HUES64 (cell line): ENCODE data around the gene STAP2.
"Not testable (repeated sequence)": the region's sequence is repeated elsewhere in the genome, so short reads cannot be mapped to it uniquely, and the experiment has no call there.

Experiments
- H3K27ac ChIP-seq: 2 replicates; pipeline ENCODE4 v1.7.0; 2013; ENCODE audit warnings: low read depth, low read length, inconsistent platforms
- H3K27me3 ChIP-seq: 2 replicates; pipeline ENCODE4 v1.6.1; 2013; ENCODE audit warnings: mild to moderate bottlenecking, low read length; ENCODE audit not compliant: insufficient read depth
- H3K36me3 ChIP-seq: 2 replicates; pipeline ENCODE4 v1.6.1; 2013; ENCODE audit warnings: mild to moderate bottlenecking, low read length; ENCODE audit not compliant: insufficient read depth
- H3K4me1 ChIP-seq: 2 replicates; pipeline ENCODE4 v1.6.1; 2013; ENCODE audit warnings: mild to moderate bottlenecking, low read length, moderate library complexity; ENCODE audit not compliant: insufficient read depth
- H3K4me3 ChIP-seq: 2 replicates; pipeline ENCODE4 v1.5.1; 2013; ENCODE audit warnings: mild to moderate bottlenecking, low read length, moderate library complexity
- H3K9ac ChIP-seq: 2 replicates; pipeline ENCODE4 v1.6.1; 2013; ENCODE audit warnings: mild to moderate bottlenecking, low read depth, low read length
- H3K9me3 ChIP-seq: 2 replicates; pipeline ENCODE4 v1.6.1; 2013; ENCODE audit warnings: low read depth, low read length; ENCODE audit not compliant: insufficient read depth
- WGBS: fragments of 150-250, 120-280 bp; methylation state at CpG from one replicate; pipeline ENCODE4 v1.1.7; 2013; ENCODE audit warnings: missing lambda C conversion rate; 5-methylcytosine and 5-hydroxymethylcytosine counted together

STAP2 gene

GRCh38 chr19:4334929-4335570 lies 3.6 kb downstream of the STAP2 start:
- no peaks in the 10 kb centered on the region for H3K27me3 ChIP-seq
- no peaks in the 10 kb centered on the region for H3K9me3 ChIP-seq
- H3K27ac ChIP-seq = no peak overlapping the region
- H3K9ac ChIP-seq = no peak overlapping the region
- H3K36me3 ChIP-seq = 0 out of 2 replicates have a peak, but pooled peaks cover 4% of the 10 kb centered on the region
- no peaks in the 10 kb centered on the region for H3K4me1 ChIP-seq
- WGBS = 91% methylated on average over 7 of the region's 7 CpGs
- H3K4me3 ChIP-seq = no peak overlapping the region

GRCh38 chr19:4329858-4330257 lies 8.8 kb downstream of the STAP2 start:
- WGBS = 95% methylated on average over 19 of the region's 19 CpGs
- H3K9ac ChIP-seq = no peak overlapping the region
- no peaks in the 10 kb centered on the region for H3K27me3 ChIP-seq
- H3K36me3 ChIP-seq = 0 out of 2 replicates have a peak, but pooled peaks cover 2% of the 10 kb centered on the region
- no peak overlapping the region for H3K27ac ChIP-seq
- H3K4me3 ChIP-seq = no peak overlapping the region
- no peaks in the 10 kb centered on the region for H3K4me1 ChIP-seq
- H3K9me3 ChIP-seq = no peaks in the 10 kb centered on the region

- not testable (repeated sequence) for H3K27me3 ChIP-seq, H3K9me3 ChIP-seq, H3K36me3 ChIP-seq, H3K4me1 ChIP-seq
- 78% methylated on average over 35 of the region's 35 CpGs for WGBS
- Histone ChIP-seq H3K9ac (peak overlapping the region; percentile 86), H3K27ac (peak overlapping the region; percentile 68; the same call in 1 of the 2 replicates), H3K4me3 (peak overlapping the region; percentile 89)
These were observed 9.5 kb downstream of the STAP2 start for GRCh38 chr19:4328991-4329681.

GRCh38 chr19:4328243-4328990 lies 10.2 kb downstream of the STAP2 start:
- Histone ChIP-seq H3K27me3 (no peaks in the 10 kb centered on the region), H3K9ac (peak overlapping the region; percentile 86), H3K9me3 (no peaks in the 10 kb centered on the region), H3K4me1 (no peaks in the 10 kb centered on the region), H3K27ac (peak overlapping the region; percentile 68; the same call in 1 of the 2 replicates), H3K4me3 (peak overlapping the region; percentile 89), H3K36me3 (peaks cover 7% of the 10 kb centered on the region; the same call in 1 of the 2 replicates)
- WGBS = 1% methylated on average over 48 of the region's 49 CpGs

GRCh38 chr19:4327877-4328242 lies 10.8 kb downstream of the STAP2 start:
- H3K27ac ChIP-seq = peak overlapping the region; percentile 71; the same call in 1 of the 2 replicates
- WGBS = 12% methylated on average over 13 of the region's 13 CpGs
- H3K4me1 ChIP-seq = no peaks in the 10 kb centered on the region
- H3K27me3 ChIP-seq = no peaks in the 10 kb centered on the region
- H3K9ac ChIP-seq = no peak overlapping the region
- peaks cover 7% of the 10 kb centered on the region; the same call in 1 of the 2 replicates for H3K36me3 ChIP-seq
- peak overlapping the region; percentile 63 for H3K4me3 ChIP-seq
- no peaks in the 10 kb centered on the region for H3K9me3 ChIP-seq

GRCh38 chr19:4327252-4327876 lies 11.3 kb downstream of the STAP2 start:
- H3K9ac ChIP-seq = peak overlapping the region; percentile 75
- no peaks in the 10 kb centered on the region for H3K4me1 ChIP-seq
- 3% methylated on average over 30 of the region's 30 CpGs for WGBS
- no peaks in the 10 kb centered on the region for H3K27me3 ChIP-seq
- peaks cover 7% of the 10 kb centered on the region; the same call in 1 of the 2 replicates for H3K36me3 ChIP-seq
- H3K4me3 ChIP-seq = peak overlapping the region; percentile 63
- no peaks in the 10 kb centered on the region for H3K9me3 ChIP-seq
- peak overlapping the region; percentile 71; the same call in 1 of the 2 replicates for H3K27ac ChIP-seq

- Histone ChIP-seq H3K4me1 (no peaks in the 10 kb centered on the region), H3K27me3 (no peaks in the 10 kb centered on the region), H3K9ac (peak overlapping the region; percentile 75), H3K27ac (peak overlapping the region; percentile 61; the same call in 1 of the 2 replicates), H3K4me3 (peak overlapping the region; percentile 63), H3K36me3 (peaks cover 7% of the 10 kb centered on the region; the same call in 1 of the 2 replicates), H3K9me3 (no peaks in the 10 kb centered on the region)
- 5% methylated on average over 33 of the region's 33 CpGs for WGBS
These were observed 11.8 kb downstream of the STAP2 start for GRCh38 chr19:4326837-4327251.

GRCh38 chr19:4326215-4326836 lies 12.3 kb downstream of the STAP2 start:
- Histone ChIP-seq H3K9me3 (no peaks in the 10 kb centered on the region), H3K4me1 (no peaks in the 10 kb centered on the region), H3K9ac (no peak overlapping the region), H3K27me3 (no peaks in the 10 kb centered on the region), H3K36me3 (peaks cover 7% of the 10 kb centered on the region; the same call in 1 of the 2 replicates), H3K4me3 (peak overlapping the region; percentile 63), H3K27ac (no peak overlapping the region)
- 65% methylated on average over 13 of the region's 13 CpGs for WGBS

GRCh38 chr19:4324228-4324627 lies 14.4 kb downstream of the STAP2 start:
- no peak overlapping the region for H3K4me3 ChIP-seq
- H3K9ac ChIP-seq = no peak overlapping the region
- H3K27me3 ChIP-seq = no peaks in the 10 kb centered on the region
- H3K4me1 ChIP-seq = no peaks in the 10 kb centered on the region
- H3K36me3 ChIP-seq = peaks cover 15% of the 10 kb centered on the region
- H3K9me3 ChIP-seq = peaks cover 11% of the 10 kb centered on the region; the same call in 1 of the 2 replicates
- WGBS = 93% methylated on average over 12 of the region's 12 CpGs
- no peak overlapping the region for H3K27ac ChIP-seq

- WGBS = 98% methylated on average over 9 of the region's 9 CpGs
These were observed 14.9 kb downstream of the STAP2 start for GRCh38 chr19:4323692-4324091.

More at GRCh38 chr19:4323692-4324091, 14.9 kb downstream of the STAP2 start:
- Histone ChIP-seq H3K9me3 (peaks cover 15% of the 10 kb centered on the region; the same call in 1 of the 2 replicates), H3K27ac (no peak overlapping the region), H3K36me3 (peaks cover 20% of the 10 kb centered on the region), H3K4me1 (no peaks in the 10 kb centered on the region), H3K4me3 (no peak overlapping the region), H3K27me3 (no peaks in the 10 kb centered on the region), H3K9ac (no peak overlapping the region)
